OCI-LY1 (cell line): ENCODE results near the gene PDZRN3.

Experiments
- H2AFZ ChIP-seq: fragments of 200-600 bp; sonication (generic), shearing (Covaris generic); 2 replicates; pipeline ENCODE4 v1.6.0; 2014; ENCODE audit warnings: antibody characterized with exemption, mild to moderate bottlenecking, low read length
- H3F3A ChIP-seq: fragments of 200-600 bp; sonication (generic), shearing (Covaris generic); 2 replicates; pipeline ENCODE4 v1.6.0; 2014; ENCODE audit warnings: mild to moderate bottlenecking, antibody characterized with exemption, low read length, moderate library complexity; ENCODE audit not compliant: insufficient read depth
- H3K27ac ChIP-seq: fragments of 200-600 bp; sonication (generic); 2 replicates; pipeline ENCODE4 v1.5.1; 2014; ENCODE audit warnings: low read length, mixed run types, mild to moderate bottlenecking, low read depth; ENCODE audit not compliant: poor library complexity, severe bottlenecking
- H3K27me3 ChIP-seq: fragments of 200-600 bp; sonication (generic); 2 replicates; pipeline ENCODE4 v1.6.0; 2014; ENCODE audit warnings: antibody characterized with exemption, mild to moderate bottlenecking, low read length, moderate library complexity; ENCODE audit not compliant: insufficient read depth
- H3K36me3 ChIP-seq: fragments of 200-600 bp; sonication (generic); 2 replicates; pipeline ENCODE4 v1.6.1; 2014; ENCODE audit warnings: mild to moderate bottlenecking, antibody characterized with exemption, low read length, moderate library complexity, mixed read lengths; ENCODE audit not compliant: insufficient read depth
- H3K4me1 ChIP-seq: fragments of 200-600 bp; sonication (generic); 2 replicates; pipeline ENCODE4 v1.5.1; 2014; ENCODE audit warnings: mild to moderate bottlenecking, low read length, moderate library complexity; ENCODE audit not compliant: insufficient read depth, severe bottlenecking
- H3K4me2 ChIP-seq: fragments of 200-600 bp; sonication (generic), shearing (Covaris generic); 2 replicates; pipeline ENCODE4 v1.6.1; 2014; ENCODE audit warnings: low read length
- H3K4me3 ChIP-seq: fragments of 200-600 bp; sonication (generic); 2 replicates; pipeline ENCODE4 v1.5.1; 2014; ENCODE audit warnings: low read length, low read depth, mild to moderate bottlenecking, mixed read lengths; ENCODE audit not compliant: poor library complexity, severe bottlenecking
- H3K79me2 ChIP-seq: fragments of 200-600 bp; shearing (Covaris generic); 2 replicates; pipeline ENCODE4 v1.6.1; 2016; ENCODE audit warnings: mixed run types, low read length, mixed read lengths; ENCODE audit not compliant: insufficient read depth
- H3K9ac ChIP-seq: fragments of 200-600 bp; sonication (generic), shearing (Covaris generic); 2 replicates; pipeline ENCODE4 v1.6.1; 2014; ENCODE audit warnings: mild to moderate bottlenecking, low read length, mixed read lengths
- H3K9me2 ChIP-seq: fragments of 200-600 bp; sonication (generic), shearing (Covaris generic); 2 replicates; pipeline ENCODE4 v1.6.1; 2014; ENCODE audit warnings: low read depth, mild to moderate bottlenecking, low read length, mixed read lengths
- H3K9me3 ChIP-seq: fragments of 200-600 bp; shearing (Covaris generic); 2 replicates; pipeline ENCODE4 v1.6.1; 2014; ENCODE audit warnings: low read length, mixed read lengths
- H4K20me1 ChIP-seq: fragments of 200-600 bp; sonication (generic), shearing (Covaris generic); 2 replicates; pipeline ENCODE4 v1.6.0; 2016; ENCODE audit warnings: mild to moderate bottlenecking, low read length; ENCODE audit not compliant: insufficient read depth
- EZH2 ChIP-seq: fragments of 200-600 bp; sonication (generic), shearing (Covaris generic); IDR thresholded peaks from 2 replicates; pipeline ENCODE4 v1.8.0; 2017; ENCODE audit warnings: borderline replicate concordance, mixed run types, mild to moderate bottlenecking, antibody characterized with exemption, low read length, moderate library complexity, mixed read lengths
- TF ChIP-seq, protein P1 (sequence below): fragments of 200-600 bp; sonication (generic), shearing (Covaris generic); IDR thresholded peaks from 2 replicates; pipeline ENCODE4 v1.5.1; 2017; ENCODE audit warnings: mild to moderate bottlenecking, antibody characterized with exemption, low read length, moderate library complexity, mixed read lengths

Gene PDZRN3

DNA sequence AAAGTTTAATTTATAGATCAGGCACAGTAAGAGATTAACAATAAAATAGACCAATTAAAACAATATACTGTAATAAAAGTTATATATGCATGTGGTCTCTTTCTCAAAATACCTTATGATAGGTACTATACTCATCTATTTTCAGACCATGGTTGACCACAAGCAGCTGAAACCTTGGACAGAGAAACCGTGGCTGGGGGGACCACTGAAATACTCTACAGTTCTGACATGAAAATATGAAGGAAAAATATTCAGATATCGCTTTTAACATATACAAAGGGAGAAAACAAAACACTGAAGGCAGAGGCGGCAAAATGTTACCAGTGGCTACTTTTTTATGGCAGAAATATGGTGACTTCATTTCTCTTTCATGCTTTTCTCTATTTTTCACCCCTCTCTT, 114.0 kb downstream of the PDZRN3 start:
- peaks cover 8% of the 10 kb centered on the region for H3K4me1 ChIP-seq
- no peak overlapping the region for H3K4me2 ChIP-seq
- H3K27me3 ChIP-seq = no peaks in the 10 kb centered on the region

DNA sequence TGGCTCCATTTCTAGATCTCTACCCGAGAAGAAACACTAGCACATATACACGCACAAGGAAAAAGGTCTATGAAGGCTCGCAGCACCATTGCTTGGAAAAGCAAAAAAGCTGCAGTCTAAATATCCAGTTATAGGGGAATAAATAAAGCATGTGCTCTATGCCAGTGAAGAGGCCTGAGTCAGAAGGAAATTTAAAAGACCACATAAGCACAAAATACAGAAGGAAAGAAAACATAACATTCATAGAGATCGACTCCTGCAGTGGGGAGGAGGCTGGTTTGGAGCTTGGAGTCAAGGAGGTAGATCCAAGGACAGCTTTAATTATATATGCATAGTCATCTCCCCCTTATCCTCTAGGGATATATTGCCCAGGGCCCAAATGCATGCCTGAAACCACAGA, 114.4 kb downstream of the PDZRN3 start:
- Histone ChIP-seq H3K9me3 (no peaks in the 10 kb centered on the region), H3K79me2 (no peaks in the 10 kb centered on the region), H3K9me2 (no peaks in the 10 kb centered on the region), H3K4me1 (peaks cover 8% of the 10 kb centered on the region), H3K27ac (no peak overlapping the region), H3K4me3 (no peak overlapping the region), H3K27me3 (no peaks in the 10 kb centered on the region), H3K4me2 (no peak overlapping the region), H4K20me1 (no peaks in the 10 kb centered on the region), H2AFZ (no peak overlapping the region), H3K36me3 (no peaks in the 10 kb centered on the region), H3F3A (no peaks in the 10 kb centered on the region), H3K9ac (no peak overlapping the region)
- TF ChIP-seq, protein P1, sequence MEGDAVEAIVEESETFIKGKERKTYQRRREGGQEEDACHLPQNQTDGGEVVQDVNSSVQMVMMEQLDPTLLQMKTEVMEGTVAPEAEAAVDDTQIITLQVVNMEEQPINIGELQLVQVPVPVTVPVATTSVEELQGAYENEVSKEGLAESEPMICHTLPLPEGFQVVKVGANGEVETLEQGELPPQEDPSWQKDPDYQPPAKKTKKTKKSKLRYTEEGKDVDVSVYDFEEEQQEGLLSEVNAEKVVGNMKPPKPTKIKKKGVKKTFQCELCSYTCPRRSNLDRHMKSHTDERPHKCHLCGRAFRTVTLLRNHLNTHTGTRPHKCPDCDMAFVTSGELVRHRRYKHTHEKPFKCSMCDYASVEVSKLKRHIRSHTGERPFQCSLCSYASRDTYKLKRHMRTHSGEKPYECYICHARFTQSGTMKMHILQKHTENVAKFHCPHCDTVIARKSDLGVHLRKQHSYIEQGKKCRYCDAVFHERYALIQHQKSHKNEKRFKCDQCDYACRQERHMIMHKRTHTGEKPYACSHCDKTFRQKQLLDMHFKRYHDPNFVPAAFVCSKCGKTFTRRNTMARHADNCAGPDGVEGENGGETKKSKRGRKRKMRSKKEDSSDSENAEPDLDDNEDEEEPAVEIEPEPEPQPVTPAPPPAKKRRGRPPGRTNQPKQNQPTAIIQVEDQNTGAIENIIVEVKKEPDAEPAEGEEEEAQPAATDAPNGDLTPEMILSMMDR = no peak
- no peak for TF ChIP-seq EZH2

More for the DNA sequence above, 114.0 kb downstream of the PDZRN3 start:
- H3F3A ChIP-seq = no peaks in the 10 kb centered on the region
- H3K27ac ChIP-seq = no peak overlapping the region
- H3K9me2 ChIP-seq = no peaks in the 10 kb centered on the region
- no peaks in the 10 kb centered on the region for H4K20me1 ChIP-seq
- no peaks in the 10 kb centered on the region for H3K36me3 ChIP-seq
- TF ChIP-seq, protein P1 = no peak
- TF ChIP-seq EZH2 = no peak
- no peaks in the 10 kb centered on the region for H3K79me2 ChIP-seq
- no peaks in the 10 kb centered on the region for H3K9me3 ChIP-seq
- H3K9ac ChIP-seq = no peak overlapping the region
- no peak overlapping the region for H3K4me3 ChIP-seq
- no peak overlapping the region for H2AFZ ChIP-seq

DNA sequence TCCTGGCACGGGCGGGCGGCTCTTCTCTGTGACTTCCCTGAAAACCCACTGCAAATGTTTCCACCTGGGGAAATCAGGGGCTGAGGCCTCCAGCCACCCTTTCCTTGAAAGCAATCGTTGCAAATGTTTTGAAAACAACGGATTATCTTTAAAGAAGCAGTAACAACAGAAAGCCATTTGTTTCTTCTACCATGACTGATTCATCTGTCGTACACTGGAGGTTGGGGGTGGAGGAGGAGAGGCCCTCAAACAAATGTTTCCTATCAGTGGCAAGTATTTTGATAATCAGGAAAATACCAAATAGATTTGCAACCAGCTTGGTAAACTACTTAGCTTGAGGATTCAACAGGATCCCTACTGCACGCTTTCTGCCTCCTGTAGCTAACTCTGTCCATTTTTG, 114.9 kb downstream of the PDZRN3 start:
- Histone ChIP-seq H3K9me2 (no peaks in the 10 kb centered on the region), H3K36me3 (no peaks in the 10 kb centered on the region), H3K79me2 (no peaks in the 10 kb centered on the region), H3K4me1 (peaks cover 8% of the 10 kb centered on the region), H4K20me1 (no peaks in the 10 kb centered on the region), H3K27me3 (no peaks in the 10 kb centered on the region), H3K4me2 (no peak overlapping the region), H3K9ac (no peak overlapping the region), H3K4me3 (no peak overlapping the region), H3K9me3 (no peaks in the 10 kb centered on the region), H3F3A (no peaks in the 10 kb centered on the region), H3K27ac (no peak overlapping the region), H2AFZ (no peak overlapping the region)
- TF ChIP-seq, protein P1 = no peak
- no peak for TF ChIP-seq EZH2
